Measurements from ENCODE around the gene MYLK.

MYLK gene

GRCh38 chr3:123700791-123701722 lies 183.1 kb downstream of the MYLK start:
- DNase-seq (ENCODE audit: low read depth in 2 of 2): no peak

- DNase-seq (ENCODE audit: low read depth in 2 of 2): no peak
Measured at GRCh38 chr3:123698813-123699212, 185.3 kb downstream of the MYLK start.

- DNase-seq (ENCODE audit: low read depth in 2 of 2): no peak
Measured at GRCh38 chr3:123696808-123697207, 187.3 kb downstream of the MYLK start.

- no peak for DNase-seq (ENCODE audit: low read depth in 2 of 2)
Measured at GRCh38 chr3:123695731-123696640, 188.1 kb downstream of the MYLK start.

- DNase-seq (ENCODE audit: low read depth in 2 of 2): no peak
Measured at GRCh38 chr3:123695152-123695551, 189.0 kb downstream of the MYLK start.

- DNase-seq (ENCODE audit: low read depth in 2 of 2): no peak
Measured at GRCh38 chr3:123694366-123695087, 189.6 kb downstream of the MYLK start.

GRCh38 chr3:123693584-123694190 lies 190.4 kb downstream of the MYLK start:
- DNase-seq (ENCODE audit: low read depth in 2 of 2): no peak

GRCh38 chr3:123692671-123693070 lies 191.5 kb downstream of the MYLK start:
- no peak for DNase-seq (ENCODE audit: low read depth in 2 of 2)

GRCh38 chr3:123692041-123692440 lies 192.1 kb downstream of the MYLK start:
- no peak for DNase-seq (ENCODE audit: low read depth in 2 of 2)

GRCh38 chr3:123689831-123690230 lies 194.3 kb downstream of the MYLK start:
- no peak for DNase-seq (ENCODE audit: low read depth in 2 of 2)

GRCh38 chr3:123688241-123688747 lies 195.8 kb downstream of the MYLK start:
- DNase-seq (ENCODE audit: low read depth in 2 of 2): no peak

- no peak for DNase-seq (ENCODE audit: low read depth in 2 of 2)
Measured at GRCh38 chr3:123687286-123687685, 196.8 kb downstream of the MYLK start.

- no peak for DNase-seq (ENCODE audit: low read depth in 2 of 2)
Measured at GRCh38 chr3:123686251-123686650, 197.9 kb downstream of the MYLK start.

GRCh38 chr3:123685780-123686179 lies 198.4 kb downstream of the MYLK start:
- DNase-seq (ENCODE audit: low read depth in 2 of 2): no peak

GRCh38 chr3:123684636-123685035 lies 199.5 kb downstream of the MYLK start:
- DNase-seq (ENCODE audit: low read depth in 2 of 2): no peak

GRCh38 chr3:123684209-123684608 lies 199.9 kb downstream of the MYLK start:
- DNase-seq (ENCODE audit: low read depth in 2 of 2): no peak

- DNase-seq (ENCODE audit: low read depth in 2 of 2): no peak
Measured at GRCh38 chr3:123683505-123684154, 200.5 kb downstream of the MYLK start.

- no peak for DNase-seq (ENCODE audit: low read depth in 2 of 2)
Measured at GRCh38 chr3:123682781-123683504, 201.2 kb downstream of the MYLK start.

- no peak for DNase-seq (ENCODE audit: low read depth in 2 of 2)
Measured at GRCh38 chr3:123682302-123682701, 201.8 kb downstream of the MYLK start.

All from stimulated activated CD8-positive, alpha-beta memory T cell treated with anti-CD3 and anti-CD28 coated beads, Interleukin-7, amount 100 ng/mL, for 1 hour (primary cell).